Stimulated activated CD4-positive, alpha-beta T cell treated with anti-CD3 and anti-CD28 coated beads, Interleukin-4, amount 100 ng/mL, for 1 hour (primary cell): Measurements from ENCODE around the gene BBS5.
A peak's percentile ranks its signal among the peaks of the same experiment; 100 is the strongest.
"Not testable (repeated sequence)": the region's sequence is repeated elsewhere in the genome, so short reads cannot be mapped to it uniquely, and the experiment has no call there.

ENCODE experiments used
- DNase-seq: peaks from one replicate; pipeline ENCODE4 v3.0.0-alpha.2; 2020

The BBS5 gene

GRCh38 chr2:169479257-169480078, at the start of gene BBS5:
Gene BBS5, plus strand, starts transcription at chr2:169479494. Its CDS starts 60 bp downstream, at chr2:169479554.
- peak; percentile 76 for DNase-seq

GRCh38 chr2:169431772-169432171, 47.5 kb upstream of the BBS5 start:
- DNase-seq = not testable (repeated sequence)

- DNase-seq = not testable (repeated sequence)
These were observed 45.1 kb upstream of the BBS5 start for GRCh38 chr2:169434236-169434635.

- DNase-seq = no peak
These were observed 40.7 kb upstream of the BBS5 start for GRCh38 chr2:169438466-169439072.

- DNase-seq = no peak
These were observed 39.4 kb upstream of the BBS5 start for GRCh38 chr2:169439900-169440299.

- DNase-seq = no peak
These were observed 32.8 kb upstream of the BBS5 start for GRCh38 chr2:169446452-169446851.

GRCh38 chr2:169448316-169448715, 31.0 kb upstream of the BBS5 start:
- no peak for DNase-seq

- DNase-seq = no peak
These were observed 30.4 kb upstream of the BBS5 start for GRCh38 chr2:169448865-169449264.

- no peak for DNase-seq
These were observed 27.2 kb upstream of the BBS5 start for GRCh38 chr2:169452080-169452479.

- not testable (repeated sequence) for DNase-seq
These were observed 26.2 kb upstream of the BBS5 start for GRCh38 chr2:169453044-169453443.

- no peak for DNase-seq
These were observed 18.2 kb upstream of the BBS5 start for GRCh38 chr2:169461143-169461542.

GRCh38 chr2:169462896-169463695, 16.2 kb upstream of the BBS5 start:
- no peak for DNase-seq

GRCh38 chr2:169464466-169464865, 14.8 kb upstream of the BBS5 start:
- no peak for DNase-seq

- no peak for DNase-seq
These were observed 14.4 kb upstream of the BBS5 start for GRCh38 chr2:169464882-169465281.

- no peak for DNase-seq
These were observed 10.5 kb upstream of the BBS5 start for GRCh38 chr2:169468841-169469240.

GRCh38 chr2:169469952-169470572, 9.2 kb upstream of the BBS5 start:
- no peak for DNase-seq

- no peak for DNase-seq
These were observed 7.0 kb upstream of the BBS5 start for GRCh38 chr2:169472249-169472648.

- no peak for DNase-seq
These were observed 2.8 kb upstream of the BBS5 start for GRCh38 chr2:169476459-169476858.

GRCh38 chr2:169478339-169478738, 955 bp upstream of the BBS5 start:
- DNase-seq = no peak

- no peak for DNase-seq
These were observed 493 bp upstream of the BBS5 start for GRCh38 chr2:169478745-169479256.

- DNase-seq = no peak
These were observed 778 bp downstream of the BBS5 start for GRCh38 chr2:169480079-169480465.

GRCh38 chr2:169485650-169486138, 6.4 kb downstream of the BBS5 start:
- no peak for DNase-seq

GRCh38 chr2:169486487-169486886, 7.2 kb downstream of the BBS5 start:
- no peak for DNase-seq
